Right lobe of liver (tissue), 6 donors: ENCODE results near the gene CHST3. TPM values are rescaled to one million over a fixed set of nuclear protein-coding genes. Genes with fewer than 3 reads are reported as not detected.

Experiments
- ATAC-seq, 4 donors: fragments of 200-7000 bp; cut with Tn5 transposase; one replicate each; pipeline ENCODE4 v1.9.1; 2020; ENCODE audit warnings: mild to moderate bottlenecking in 4 of 4, moderate library complexity in 4 of 4
- DNase-seq, 3 donors: peaks; one replicate each; pipeline ENCODE4 v3.0.0-alpha.2; 2020
- H3K27ac ChIP-seq, 3 donors: fragments of 200-600 bp; one replicate each; pipeline ENCODE4 v1.8.0; 2022
- H3K27me3 ChIP-seq, 2 donors: fragments of 200-600 bp; one replicate each; pipeline ENCODE4 v1.8.0; 2022
- H3K36me3 ChIP-seq, 4 donors: fragments of 200-600 bp; sonication (generic) in 1 of 4; one replicate each; pipeline versions ENCODE4 v1.5.1 to v1.8.0; 2017 to 2022; ENCODE audit warnings: control low read depth in 1 of 4
- H3K4me1 ChIP-seq, 4 donors: fragments of 200-600 bp; sonication (generic) in 1 of 4; one replicate each; pipeline versions ENCODE4 v1.5.1 to v1.8.0; 2017 to 2022; ENCODE audit warnings: control low read depth in 1 of 4
- H3K4me3 ChIP-seq, 3 donors: fragments of 200-600 bp; one replicate each; pipeline ENCODE4 v1.8.0; 2022
- H3K9me3 ChIP-seq, 4 donors: fragments of 200-600 bp; sonication (generic) in 1 of 4; one replicate each; pipeline versions ENCODE4 v1.5.1 to v1.8.0; 2017 to 2022; ENCODE audit warnings: control low read depth in 1 of 4
- POLR2A ChIP-seq: fragments of 450-650 bp; IDR thresholded peaks from one replicate; pipeline ENCODE4 v1.6.1; 2017; ENCODE audit warnings: antibody characterized with exemption, mild to moderate bottlenecking
- WGBS: methylation state at CpG from one replicate; pipeline ENCODE4 v1.1.6; 2018; ENCODE audit warnings: low coverage, low lambda C conversion rate; ENCODE audit not compliant: insufficient coverage; ENCODE audit errors: missing lambda C conversion rate; 5-methylcytosine and 5-hydroxymethylcytosine counted together
- intact Hi-C, 2 donors: fragments of 100-400 bp; cut with DNase I; formaldehyde crosslinking; loops; one replicate each; pipeline versions ENCODE4 v1.11.2 to v1.14.1; 2022
- total RNA-seq, 6 experiments: library from RNA; depleted of rRNA in 2 of 6; stranded (reverse); fragments of >200 nt in 2 of 6; fragmentation: NEBNext Ultra II Directional in 3 of 6; extraction: Animal tissue kit (Norgen Biotek cat#: 25700) in 3 of 6; gene quantifications; one replicate each; pipeline versions ENCODE4 v1.1.0 to v1.2.4, GENCODE V29; 2016 to 2023
- TF ChIP-seq, protein P1 (sequence below), 4 donors: fragments of 200-600 bp in 3 of 4; fragments of 450-650 bp in 1 of 4; IDR thresholded peaks; one replicate each; pipeline versions ENCODE4 v1.5.1 to v1.8.0; 2016 to 2022; ENCODE audit warnings: antibody characterized with exemption in 4 of 4, mild to moderate bottlenecking in 2 of 4
- donor health status: DM: no; HTN: yes; CAD: no.
- donor health status: DM: no; HTN: no; CAD: no.
- donor health status: DM: no; HTN: no; CAD: no.
- donor health status: DM: no; HTN: yes; CAD: no.
- donor health status: DM: no; HTN: yes; CAD: no.

Gene CHST3
- total RNA-seq, 6 experiments from 2014 or later, result 0.81 to 2.5 (median 1.8) TPM

DNA sequence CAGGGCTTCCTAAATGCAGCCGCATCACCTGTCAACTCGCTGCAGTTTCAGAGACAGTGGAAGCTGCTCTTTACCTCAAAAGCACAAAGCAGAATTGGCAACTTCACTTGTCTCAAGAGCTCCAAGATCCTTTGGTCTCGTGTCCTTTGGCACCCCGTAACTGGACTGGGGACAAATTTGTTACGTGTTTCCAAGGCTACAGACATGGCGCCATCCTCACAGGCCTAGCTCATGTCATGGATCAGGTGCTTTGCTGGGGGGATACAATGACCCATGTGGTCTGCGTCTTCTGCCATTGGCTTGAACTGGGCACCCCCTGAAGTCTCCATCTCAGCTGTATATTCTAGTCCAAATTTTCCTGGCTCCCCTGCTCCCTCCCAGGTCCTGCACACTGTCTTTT, 48.6 kb downstream of the CHST3 start:
- ATAC-seq, result no peak
- 83% methylated on average over 5 of the region's 7 CpGs for WGBS
- Histone ChIP-seq H3K27ac (no peak overlapping the region), H3K4me3 (no peak overlapping the region), H3K27me3 (no peaks in the 10 kb centered on the region), H3K9me3 (no peaks in the 10 kb centered on the region), H3K4me1 (no peaks in the 10 kb centered on the region), H3K36me3 (no peaks in the 10 kb centered on the region)
- intact Hi-C loops, result no loop called here
- no peak for DNase-seq
- TF ChIP-seq, protein P1, sequence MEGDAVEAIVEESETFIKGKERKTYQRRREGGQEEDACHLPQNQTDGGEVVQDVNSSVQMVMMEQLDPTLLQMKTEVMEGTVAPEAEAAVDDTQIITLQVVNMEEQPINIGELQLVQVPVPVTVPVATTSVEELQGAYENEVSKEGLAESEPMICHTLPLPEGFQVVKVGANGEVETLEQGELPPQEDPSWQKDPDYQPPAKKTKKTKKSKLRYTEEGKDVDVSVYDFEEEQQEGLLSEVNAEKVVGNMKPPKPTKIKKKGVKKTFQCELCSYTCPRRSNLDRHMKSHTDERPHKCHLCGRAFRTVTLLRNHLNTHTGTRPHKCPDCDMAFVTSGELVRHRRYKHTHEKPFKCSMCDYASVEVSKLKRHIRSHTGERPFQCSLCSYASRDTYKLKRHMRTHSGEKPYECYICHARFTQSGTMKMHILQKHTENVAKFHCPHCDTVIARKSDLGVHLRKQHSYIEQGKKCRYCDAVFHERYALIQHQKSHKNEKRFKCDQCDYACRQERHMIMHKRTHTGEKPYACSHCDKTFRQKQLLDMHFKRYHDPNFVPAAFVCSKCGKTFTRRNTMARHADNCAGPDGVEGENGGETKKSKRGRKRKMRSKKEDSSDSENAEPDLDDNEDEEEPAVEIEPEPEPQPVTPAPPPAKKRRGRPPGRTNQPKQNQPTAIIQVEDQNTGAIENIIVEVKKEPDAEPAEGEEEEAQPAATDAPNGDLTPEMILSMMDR (IDR thresholded peaks at IDR 0.05), result no peak
- TF ChIP-seq POLR2A, result no peak

- no peaks in the 10 kb centered on the region for H3K36me3 ChIP-seq
- H3K27ac ChIP-seq, result no peak overlapping the region
- no peaks in the 10 kb centered on the region for H3K4me1 ChIP-seq
- intact Hi-C loops, result no loop called here
- ATAC-seq (no peak), DNase-seq (no peak)
- no peak overlapping the region for H3K4me3 ChIP-seq
- H3K27me3 ChIP-seq, result no peaks in the 10 kb centered on the region
- WGBS, result 74% methylated on average over 8 of the region's 13 CpGs
- no peaks in the 10 kb centered on the region for H3K9me3 ChIP-seq
- no peak for TF ChIP-seq POLR2A
Measured at GRCh38 chr10:72013202-72013945, 49.2 kb downstream of the CHST3 start.

DNA sequence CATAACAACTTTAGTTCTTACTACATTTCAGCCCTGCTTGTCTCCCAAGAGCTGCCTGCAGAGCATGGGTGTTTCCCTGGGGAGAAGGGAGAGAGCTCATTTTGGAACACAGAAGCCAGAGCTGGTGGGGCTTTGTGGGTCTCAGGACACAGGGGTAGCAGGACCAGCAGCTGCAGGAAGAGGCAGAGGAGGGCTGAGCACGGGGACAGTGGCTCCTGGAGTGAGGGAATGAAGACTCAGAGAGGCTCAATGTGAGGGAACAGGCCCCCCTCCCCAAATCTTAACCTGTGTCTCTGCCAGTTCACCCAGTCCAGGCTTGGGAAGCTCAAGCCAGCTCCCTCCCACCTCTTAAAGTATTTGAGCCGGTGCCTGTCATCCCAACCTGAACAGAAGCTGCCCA, 50.0 kb downstream of the CHST3 start:
- WGBS, result 83% methylated on average over 1 of the region's 2 CpGs
- no peaks in the 10 kb centered on the region for H3K27me3 ChIP-seq
- no peak overlapping the region for H3K27ac ChIP-seq
- H3K4me1 ChIP-seq, result no peaks in the 10 kb centered on the region
- peak in 1 of 3 donors; percentile 14 for DNase-seq
- no peak for ATAC-seq
- intact Hi-C loops, result no loop called here
- H3K36me3 ChIP-seq, result no peaks in the 10 kb centered on the region
- no peaks in the 10 kb centered on the region for H3K9me3 ChIP-seq
- no peak overlapping the region for H3K4me3 ChIP-seq
- TF ChIP-seq POLR2A, result no peak
- TF ChIP-seq, protein P1 (IDR thresholded peaks at IDR 0.05), result no peak

DNA sequence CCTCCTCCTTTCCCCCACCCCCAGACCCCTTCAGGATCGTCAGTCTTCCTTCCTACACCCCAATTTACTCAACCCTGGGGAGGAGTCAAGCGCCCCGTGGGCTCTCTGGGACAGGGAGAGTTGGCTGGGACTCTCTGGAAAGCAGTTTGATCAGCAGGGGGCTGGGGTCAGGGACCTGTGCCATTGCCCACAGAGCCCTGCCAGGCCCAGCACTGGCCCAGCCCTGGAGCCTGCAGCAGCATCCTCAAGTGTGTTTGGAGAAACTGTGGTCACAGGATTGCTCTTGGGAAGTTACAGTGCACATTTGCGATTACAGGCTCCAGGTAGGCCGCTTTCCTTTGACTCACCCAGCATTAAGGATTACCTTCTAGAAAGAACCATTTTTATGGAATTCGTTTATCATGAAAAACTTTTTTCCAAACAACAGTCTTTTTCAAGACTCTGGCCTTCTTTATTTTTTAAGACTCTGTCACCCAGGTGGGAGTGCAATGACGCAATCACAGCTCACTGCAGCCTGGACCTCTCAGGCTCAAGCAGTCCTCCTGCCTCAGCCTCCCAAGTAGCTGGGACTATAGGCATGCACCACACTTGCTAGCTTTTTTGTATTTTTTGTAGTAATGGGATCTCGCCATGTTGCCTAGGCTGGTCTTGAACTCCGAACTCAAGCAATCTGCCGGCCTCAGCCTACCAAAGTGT, 50.7 kb downstream of the CHST3 start:
- H3K4me3 ChIP-seq, result no peak overlapping the region
- no peaks in the 10 kb centered on the region for H3K9me3 ChIP-seq
- WGBS, result 74% methylated on average over 8 of the region's 10 CpGs
- no peaks in the 10 kb centered on the region for H3K4me1 ChIP-seq
- ATAC-seq, result no peak
- intact Hi-C loops, result no loop called here
- no peak for DNase-seq
- H3K27me3 ChIP-seq, result no peaks in the 10 kb centered on the region
- no peak overlapping the region for H3K27ac ChIP-seq
- no peaks in the 10 kb centered on the region for H3K36me3 ChIP-seq
- no peak for TF ChIP-seq POLR2A
- TF ChIP-seq, protein P1 (IDR thresholded peaks at IDR 0.05), result no peak

DNA sequence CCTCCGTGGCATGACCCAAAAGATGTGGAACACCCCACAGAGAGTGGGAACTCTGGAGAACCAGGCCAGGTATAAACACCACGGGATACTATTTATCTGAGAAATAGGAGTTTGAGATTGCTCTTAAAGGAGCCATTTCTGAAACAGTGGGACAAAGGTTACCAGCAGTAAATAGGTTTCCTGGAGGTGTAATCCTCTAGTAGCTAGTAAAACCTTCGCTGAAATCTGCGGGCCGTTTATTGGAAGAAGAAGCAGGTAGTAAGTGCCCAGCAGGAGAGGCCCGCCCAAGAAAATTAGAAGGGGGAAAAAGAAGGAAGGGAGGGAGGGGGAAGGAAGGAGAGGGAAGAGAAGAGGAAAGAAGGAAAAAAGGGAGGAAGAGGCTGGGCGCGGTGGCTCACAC, 51.6 kb downstream of the CHST3 start:
- TF ChIP-seq, protein P1 (IDR thresholded peaks at IDR 0.05), result no peak
- TF ChIP-seq POLR2A, result no peak
- ATAC-seq (no peak), DNase-seq (no peak)
- Histone ChIP-seq H3K36me3 (no peaks in the 10 kb centered on the region), H3K27me3 (no peaks in the 10 kb centered on the region), H3K9me3 (no peaks in the 10 kb centered on the region), H3K27ac (no peak overlapping the region), H3K4me1 (no peaks in the 10 kb centered on the region), H3K4me3 (no peak overlapping the region)
- WGBS, result 71% methylated on average over 8 of the region's 8 CpGs
- intact Hi-C loops, result no loop called here
